Measurements from ENCODE around the gene CNTN3.

The CNTN3 gene

GRCh38 chr3:74614107-74614967 lies at the start of gene CNTN3:
Gene CNTN3 (minus strand): TSS chr3:74614659. CDS start chr3:74521112, 93,547 bp downstream.
- no peak for DNase-seq

- DNase-seq, result no peak
Observed at GRCh38 chr3:74663178-74663577, 48.7 kb upstream of the CNTN3 start.

- no peak for DNase-seq
Observed at GRCh38 chr3:74661672-74662071, 47.2 kb upstream of the CNTN3 start.

GRCh38 chr3:74651885-74652284 lies 37.4 kb upstream of the CNTN3 start:
- DNase-seq, result no peak

- no peak for DNase-seq
Observed at GRCh38 chr3:74651292-74651691, 36.8 kb upstream of the CNTN3 start.

- no peak for DNase-seq
Observed at GRCh38 chr3:74648107-74648506, 33.6 kb upstream of the CNTN3 start.

- DNase-seq, result no peak
Observed at GRCh38 chr3:74646094-74646493, 31.6 kb upstream of the CNTN3 start.

GRCh38 chr3:74643636-74644035 lies 29.2 kb upstream of the CNTN3 start:
- peak; percentile 9 for DNase-seq

- DNase-seq, result no peak
Observed at GRCh38 chr3:74642876-74643275, 28.4 kb upstream of the CNTN3 start.

- no peak for DNase-seq
Observed at GRCh38 chr3:74640211-74640610, 25.8 kb upstream of the CNTN3 start.

- DNase-seq, result no peak
Observed at GRCh38 chr3:74639681-74640080, 25.2 kb upstream of the CNTN3 start.

GRCh38 chr3:74636981-74637380 lies 22.5 kb upstream of the CNTN3 start:
- DNase-seq, result no peak

GRCh38 chr3:74633021-74633420 lies 18.6 kb upstream of the CNTN3 start:
- DNase-seq, result no peak

- DNase-seq, result no peak
Observed at GRCh38 chr3:74631351-74632140, 17.1 kb upstream of the CNTN3 start.

GRCh38 chr3:74630602-74631001 lies 16.1 kb upstream of the CNTN3 start:
- DNase-seq, result no peak

GRCh38 chr3:74626011-74626410 lies 11.6 kb upstream of the CNTN3 start:
- DNase-seq, result no peak

- DNase-seq, result no peak
Observed at GRCh38 chr3:74624301-74624700, 9.8 kb upstream of the CNTN3 start.

GRCh38 chr3:74623261-74623836 lies 8.9 kb upstream of the CNTN3 start:
- DNase-seq, result no peak

- DNase-seq, result no peak
Observed at GRCh38 chr3:74621581-74621980, 7.1 kb upstream of the CNTN3 start.

GRCh38 chr3:74617776-74618175 lies 3.3 kb upstream of the CNTN3 start:
- no peak for DNase-seq

GRCh38 chr3:74613521-74614106 lies 845 bp downstream of the CNTN3 start:
- no peak for DNase-seq

GRCh38 chr3:74613060-74613459 lies 1.4 kb downstream of the CNTN3 start:
- DNase-seq, result no peak

GRCh38 chr3:74611206-74611605 lies 3.3 kb downstream of the CNTN3 start:
- DNase-seq, result no peak

Data from NCI-H524 treated with DMSO at 0.1 percent for 48 hours (cell line).